Measurements from ENCODE around the gene ARFGAP2.

ARFGAP2 gene

GRCh38 chr11:47187723-47188122 is 11.0 kb upstream of the ARFGAP2 start:
- no peak for DNase-seq

- peak in 24 of 58 donors; percentile 15 to 56 (median 38) for DNase-seq
Observed at GRCh38 chr11:47186700-47187695, 10.3 kb upstream of the ARFGAP2 start.

- peak in 13 of 58 donors; percentile 13 to 58 (median 40) for DNase-seq
Observed at GRCh38 chr11:47186076-47186699, 9.5 kb upstream of the ARFGAP2 start, which contains the start of gene PACSIN3. Gene PACSIN3, minus strand, starts transcription at chr11:47186434. Its CDS starts 3,707 bp downstream, at chr11:47182727.

- DNase-seq = peak in 25 of 58 donors; percentile 22 to 72 (median 50)
Observed at GRCh38 chr11:47185305-47186075, 8.8 kb upstream of the ARFGAP2 start.

GRCh38 chr11:47184711-47185304 is 8.1 kb upstream of the ARFGAP2 start:
- peak in 53 of 58 donors; percentile 35 to 91 (median 78) for DNase-seq

- no peak for DNase-seq
Observed at GRCh38 chr11:47183969-47184368, 7.3 kb upstream of the ARFGAP2 start.

GRCh38 chr11:47183031-47183856 is 6.6 kb upstream of the ARFGAP2 start:
- DNase-seq = no peak

GRCh38 chr11:47182380-47182779 is 5.7 kb upstream of the ARFGAP2 start:
- no peak for DNase-seq

- DNase-seq = no peak
Observed at GRCh38 chr11:47181271-47181670, 4.6 kb upstream of the ARFGAP2 start.

- DNase-seq = no peak
Observed at GRCh38 chr11:47180006-47180787, 3.5 kb upstream of the ARFGAP2 start.

- DNase-seq = peak in 11 of 58 donors; percentile 13 to 52 (median 29)
Observed at GRCh38 chr11:47179655-47179991, 2.9 kb upstream of the ARFGAP2 start.

GRCh38 chr11:47178737-47179654 is 2.3 kb upstream of the ARFGAP2 start:
- no peak for DNase-seq

- DNase-seq = no peak
Observed at GRCh38 chr11:47178316-47178715, 1.6 kb upstream of the ARFGAP2 start.

- DNase-seq = peak in 1 of 58 donors; percentile 51
Observed at GRCh38 chr11:47177846-47178245, 1.2 kb upstream of the ARFGAP2 start.

GRCh38 chr11:47177229-47177845 is 658 bp upstream of the ARFGAP2 start:
- peak in 56 of 58 donors; percentile 45 to 91 (median 80) for DNase-seq

- DNase-seq = no peak
Observed at GRCh38 chr11:47175746-47176327, 842 bp downstream of the ARFGAP2 start.

- no peak for DNase-seq
Observed at GRCh38 chr11:47172740-47173336, 3.8 kb downstream of the ARFGAP2 start.
